ENCODE measurements around the gene HELB.

GRCh38 chr12:66340131-66340530 is 37.8 kb downstream of the HELB start:
- TF ChIP-seq POLR2AphosphoS5 (IDR thresholded peaks at IDR 0.05) (no peak), POLR2A (IDR thresholded peaks at IDR 0.05) (no peak), CTCF (IDR thresholded peaks at IDR 0.05) (no peak), EP300 (IDR thresholded peaks at IDR 0.05) (no peak)

Measured in stomach (tissue), 4 donors.